Effector CD8-positive, alpha-beta T cell (primary cell): ENCODE data around the gene ANXA11.
"Not testable (repeated sequence)": the region's sequence is repeated elsewhere in the genome, so short reads cannot be mapped to it uniquely, and the experiment has no call there.

ENCODE experiments used
- DNase-seq: peaks from one replicate; lab custom pipeline; 2025; lab: John Stamatoyannopoulos, UW

ANXA11 gene

DNA sequence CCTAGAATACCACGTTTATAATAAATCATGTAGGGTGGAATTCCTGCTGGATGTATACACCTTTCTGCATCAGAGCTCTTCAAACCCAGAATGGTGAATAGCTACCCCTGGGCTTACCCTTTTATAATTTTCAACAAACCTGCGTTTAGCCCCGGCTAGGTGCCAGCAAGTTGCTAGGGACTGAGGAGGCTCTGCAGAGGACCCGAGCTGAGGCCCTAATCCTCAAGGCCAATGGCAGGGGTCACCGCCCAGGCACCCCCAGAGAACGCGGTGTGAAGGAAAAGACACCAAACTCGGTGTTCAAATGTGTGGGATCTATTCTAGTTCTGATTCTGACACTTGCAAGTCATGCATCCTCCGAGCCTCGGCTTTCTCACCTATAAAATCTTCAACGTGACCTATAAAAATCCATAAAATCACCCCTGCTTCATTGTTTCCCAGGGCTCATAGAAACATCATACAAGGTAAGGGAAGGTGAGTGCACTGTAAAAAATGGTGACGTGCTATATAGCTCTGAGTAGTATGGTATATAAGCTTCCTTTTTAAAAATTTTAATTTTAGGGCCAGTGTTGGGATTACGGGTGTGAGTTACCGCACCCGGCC is 2.5 kb upstream of the ANXA11 start:
- DNase-seq: no peak

DNA sequence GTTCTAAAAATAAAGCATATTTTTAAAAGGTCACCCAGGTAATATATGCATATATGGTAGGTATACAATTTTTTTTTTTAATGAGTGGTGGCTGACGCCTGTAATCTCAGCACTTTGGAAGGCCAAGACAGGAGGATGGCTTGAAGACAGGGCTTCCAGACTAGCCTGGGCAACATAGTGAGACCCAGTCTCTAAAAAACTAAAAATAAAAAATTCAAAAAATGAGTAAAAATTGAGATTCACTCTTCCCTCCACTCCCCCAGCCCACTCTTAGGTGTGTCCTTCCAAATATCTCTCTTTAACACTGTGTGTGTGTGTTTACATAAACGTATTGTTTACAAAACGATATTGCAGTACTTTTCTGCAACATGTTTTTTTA is 929 bp upstream of the ANXA11 start:
- DNase-seq: no peak

GRCh38 chr10:80204677-80205476 is 460 bp downstream of the ANXA11 start:
- DNase-seq: no peak

DNA sequence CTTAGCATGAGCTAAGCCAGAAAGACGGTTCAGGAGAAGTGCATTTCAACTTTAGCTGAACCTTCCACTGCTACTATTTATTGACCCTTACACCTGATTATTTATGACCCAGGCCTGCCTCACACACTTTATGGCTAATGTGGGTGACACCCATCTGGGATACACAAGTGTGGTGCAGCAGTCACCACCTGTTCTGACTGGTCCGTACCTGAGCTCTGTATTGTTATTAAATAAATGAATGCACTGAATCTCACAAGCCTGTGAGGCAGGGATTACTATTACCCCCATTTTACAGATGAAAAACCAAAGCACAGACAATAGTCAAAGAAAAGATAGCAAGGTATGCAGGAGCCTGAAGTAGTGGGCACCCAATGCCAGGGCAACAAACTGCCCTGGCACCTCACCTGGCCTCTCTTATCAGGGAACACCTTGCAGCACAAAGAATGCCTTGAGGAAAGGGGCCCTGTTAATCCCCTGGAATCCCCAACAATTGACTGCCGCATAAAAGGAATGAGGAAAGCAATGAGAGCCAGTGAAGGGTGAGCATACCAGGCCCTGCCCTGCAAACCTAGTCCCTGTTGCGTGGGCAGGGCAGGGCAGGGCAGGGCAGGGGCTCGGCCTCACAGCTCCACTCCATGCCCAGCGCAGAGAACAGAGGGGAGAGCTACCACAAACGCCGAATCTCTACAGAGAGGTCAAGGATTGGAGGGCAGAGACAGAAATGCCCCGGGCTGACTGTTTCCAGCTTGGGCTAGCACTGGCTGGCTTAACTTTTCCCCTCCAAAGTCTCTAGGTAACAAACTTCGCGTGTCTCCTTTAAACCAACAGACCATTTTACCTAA is 1.3 kb downstream of the ANXA11 start:
- no peak for DNase-seq

DNA sequence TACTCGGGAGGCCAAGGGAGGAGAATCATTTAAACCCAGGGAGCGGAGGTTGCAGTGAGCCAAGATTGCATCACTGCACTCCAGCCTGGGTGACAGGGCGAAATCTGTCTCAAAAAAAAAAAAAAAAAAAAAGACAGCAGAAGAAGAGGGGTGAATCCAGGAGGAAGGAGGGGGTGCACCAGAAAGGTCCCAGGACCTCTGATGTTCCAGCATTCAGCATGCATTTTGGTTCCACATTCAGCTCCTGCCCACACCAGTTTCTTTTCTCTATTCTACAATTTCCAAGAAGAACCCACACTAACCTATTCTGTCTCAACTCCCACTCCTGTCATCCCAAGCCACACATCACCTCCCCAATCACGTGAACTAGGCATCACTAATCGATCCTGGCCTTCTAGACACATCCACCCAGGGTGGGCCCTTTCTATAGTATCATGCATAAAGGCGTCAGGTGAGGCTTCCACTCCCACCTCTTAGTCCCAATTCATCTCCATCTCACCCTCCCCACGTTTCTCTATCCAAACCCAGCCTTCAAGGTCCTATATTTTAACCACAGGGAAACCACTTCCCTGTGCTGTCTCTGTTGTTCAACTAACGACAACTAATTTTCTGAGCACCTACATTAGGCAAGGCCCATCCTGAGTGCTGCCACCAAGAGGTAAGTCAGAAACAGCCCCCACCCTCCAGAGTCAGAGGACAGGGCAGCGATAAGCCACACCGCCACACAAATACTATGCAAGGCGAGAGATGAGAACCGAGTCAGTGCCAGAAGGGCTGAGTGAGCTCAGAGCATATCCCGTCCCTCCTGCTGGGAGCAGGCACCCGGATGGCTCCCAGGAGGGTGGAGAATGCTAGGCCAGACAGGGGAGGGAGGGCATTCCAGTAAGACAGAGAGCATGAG is 2.2 kb downstream of the ANXA11 start:
- no peak for DNase-seq

GRCh38 chr10:80202530-80202929 is 2.8 kb downstream of the ANXA11 start:
- DNase-seq: not testable (repeated sequence)

GRCh38 chr10:80201608-80202141 is 3.7 kb downstream of the ANXA11 start:
- DNase-seq: no peak

- DNase-seq: no peak
These were observed 4.7 kb downstream of the ANXA11 start for GRCh38 chr10:80200687-80201086.

DNA sequence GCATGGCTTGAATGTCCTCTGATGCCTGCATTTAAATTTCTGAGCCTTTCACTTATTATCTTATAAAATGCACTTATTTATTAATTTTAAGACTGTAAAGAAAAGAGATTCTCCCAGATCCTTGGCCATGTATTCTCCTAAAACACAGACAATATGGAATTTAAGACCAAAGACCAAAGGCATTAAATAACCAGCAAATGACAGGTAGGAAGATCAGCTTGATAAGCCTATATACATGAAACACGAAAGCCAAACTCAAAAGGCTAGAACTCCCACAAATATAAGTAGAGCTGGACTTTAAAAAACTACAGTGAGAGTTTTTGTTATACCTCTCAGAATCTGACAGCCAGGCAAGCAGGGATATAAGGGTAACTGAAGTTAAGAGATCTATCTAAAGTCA is 5.1 kb downstream of the ANXA11 start:
- DNase-seq: no peak

DNA sequence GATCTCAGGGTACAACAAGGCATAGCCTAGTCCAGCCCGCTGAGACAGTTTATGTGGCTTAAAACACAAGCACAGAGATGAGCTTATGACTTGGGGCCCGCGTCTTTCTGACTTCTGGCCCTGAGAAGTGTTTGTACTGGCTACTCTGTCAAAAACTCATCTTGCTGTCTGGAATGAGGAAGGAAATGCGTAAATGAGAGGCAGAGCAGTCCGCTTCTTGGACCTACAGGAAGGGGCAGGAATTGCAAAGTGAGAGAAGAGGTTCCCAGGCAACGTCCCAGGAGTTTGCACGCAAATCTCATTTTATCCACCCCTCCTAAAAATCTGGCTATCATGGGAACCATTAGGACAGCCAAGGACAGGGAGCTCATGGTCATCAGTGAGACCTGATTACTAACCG is 5.5 kb downstream of the ANXA11 start:
- DNase-seq: no peak

- DNase-seq: no peak
These were observed 7.1 kb downstream of the ANXA11 start for GRCh38 chr10:80197972-80198916.

DNA sequence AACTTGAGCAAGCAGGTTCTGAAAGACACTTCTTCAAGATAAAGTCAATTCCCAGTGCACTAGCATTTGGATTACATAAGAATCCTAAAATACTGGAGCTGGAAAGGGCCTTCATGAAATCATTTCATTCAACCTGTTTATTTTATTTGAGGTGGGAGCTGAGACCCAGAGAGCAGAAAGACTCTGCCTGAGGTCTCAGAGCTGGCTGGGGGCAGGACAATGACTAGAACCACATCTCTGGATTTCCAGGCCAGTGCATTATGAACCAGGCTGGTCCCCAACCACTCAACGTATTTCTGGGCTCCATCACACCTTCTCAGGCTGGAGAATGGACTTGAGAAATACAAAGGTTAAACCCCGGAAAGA is 8.4 kb downstream of the ANXA11 start:
- DNase-seq: no peak

DNA sequence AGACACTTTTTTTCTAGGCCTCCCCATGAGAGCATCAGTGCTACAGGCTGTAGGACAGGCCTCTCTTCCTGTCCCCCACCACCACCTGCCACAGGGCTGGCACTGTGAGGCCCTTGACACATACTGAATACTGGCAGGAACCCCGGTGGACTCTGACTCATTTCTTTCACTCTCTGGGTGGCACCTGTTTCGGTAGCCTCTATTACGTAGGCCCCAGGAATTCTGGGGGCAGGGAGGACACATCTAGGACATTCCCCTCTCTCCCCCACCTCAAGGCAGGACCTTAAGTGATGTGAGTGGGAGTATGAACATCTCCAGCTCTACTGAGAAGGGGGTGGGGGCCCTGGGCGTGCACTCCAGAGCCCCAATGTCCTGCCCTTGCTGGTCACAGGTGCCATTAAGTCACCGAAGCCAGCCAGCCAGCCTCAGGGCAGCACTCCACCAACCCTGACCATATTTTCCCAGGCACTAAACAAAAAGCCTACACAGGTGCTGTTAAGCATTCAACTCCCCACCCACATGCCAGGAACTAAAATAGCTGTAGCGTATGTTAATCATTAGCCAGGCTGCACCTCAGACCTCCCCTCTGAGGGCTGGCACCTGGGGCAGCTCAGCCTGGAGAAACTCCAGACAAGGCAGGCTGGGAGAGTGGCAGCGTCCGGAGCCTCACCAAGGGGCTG is 8.9 kb downstream of the ANXA11 start:
- no peak for DNase-seq

DNA sequence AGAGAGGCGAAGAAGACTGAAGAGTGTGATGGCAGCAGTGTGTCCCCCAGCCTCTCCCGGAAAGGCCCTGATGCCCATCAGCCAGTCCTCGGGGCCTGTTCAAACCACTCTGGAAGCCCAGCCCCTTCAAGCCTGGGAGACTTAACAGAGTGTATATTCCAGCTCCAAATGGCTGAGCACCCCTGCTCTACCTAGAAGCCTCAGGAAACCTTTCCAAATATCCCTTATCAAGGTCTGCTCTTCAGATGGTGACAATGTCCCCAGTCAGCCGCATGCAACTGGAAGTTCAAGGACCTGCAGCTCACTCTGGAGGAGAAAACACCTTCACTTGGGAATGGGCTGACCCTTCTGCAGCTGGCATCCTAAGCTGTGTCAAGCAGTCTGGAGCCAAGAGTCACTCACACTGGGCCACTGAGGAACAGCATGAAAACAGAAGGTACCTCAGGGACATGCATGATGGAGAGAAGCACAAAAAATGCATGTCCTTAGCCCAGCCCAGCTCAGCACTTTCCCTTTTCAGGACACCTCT is 10.2 kb downstream of the ANXA11 start:
- no peak for DNase-seq

DNA sequence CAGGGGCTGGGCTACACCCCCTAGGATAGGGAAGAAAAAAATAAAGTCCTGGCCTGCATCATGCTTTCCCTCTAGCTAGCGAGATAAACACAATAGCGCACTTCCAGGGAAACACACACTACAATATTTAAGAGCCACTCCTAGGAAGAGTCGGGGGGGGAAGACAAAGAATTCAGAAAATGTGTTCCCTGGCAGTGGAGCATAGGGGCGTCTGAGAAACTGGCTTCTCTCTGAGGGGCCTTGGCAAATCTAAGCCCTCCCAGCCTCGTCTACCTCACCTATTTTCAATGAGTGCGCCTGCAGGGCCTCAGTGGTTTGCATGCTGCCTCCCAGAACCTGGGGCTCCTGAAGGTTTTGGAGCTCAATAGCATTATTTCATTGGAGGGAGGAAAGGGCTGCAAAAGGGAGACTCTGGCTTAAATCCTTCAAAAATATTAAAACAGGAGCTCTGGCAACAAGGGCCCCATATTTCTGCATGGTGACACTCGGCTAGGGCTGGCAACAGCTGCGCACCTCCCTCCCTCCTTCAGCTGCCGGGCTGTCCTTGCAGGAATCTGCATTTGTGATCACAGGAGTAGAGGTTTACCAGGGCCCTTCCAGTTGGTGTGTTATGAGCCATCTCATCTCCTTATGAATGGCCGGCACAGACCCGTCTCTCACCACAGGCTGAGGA is 10.8 kb downstream of the ANXA11 start:
- DNase-seq: no peak

DNA sequence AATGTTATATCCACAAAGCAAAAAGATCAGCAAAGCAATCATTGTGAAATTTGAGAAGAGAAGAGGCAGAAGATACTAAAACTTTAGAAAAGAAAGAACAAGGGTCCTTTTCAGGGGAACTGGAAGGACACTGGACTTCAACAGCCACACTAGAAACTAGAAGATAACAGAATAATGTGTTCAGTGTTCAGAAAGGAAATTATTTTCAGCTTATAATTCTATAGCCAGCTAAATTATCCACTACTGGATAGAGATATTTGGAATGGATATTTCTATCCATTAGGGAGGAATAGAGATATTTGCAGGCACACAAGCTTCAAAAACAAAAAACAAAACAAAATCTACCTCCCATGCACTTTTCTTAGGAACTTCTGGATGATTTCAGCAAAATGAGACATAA is 12.8 kb downstream of the ANXA11 start:
- DNase-seq: no peak

GRCh38 chr10:80191589-80192270 is 13.6 kb downstream of the ANXA11 start:
- no peak for DNase-seq

DNA sequence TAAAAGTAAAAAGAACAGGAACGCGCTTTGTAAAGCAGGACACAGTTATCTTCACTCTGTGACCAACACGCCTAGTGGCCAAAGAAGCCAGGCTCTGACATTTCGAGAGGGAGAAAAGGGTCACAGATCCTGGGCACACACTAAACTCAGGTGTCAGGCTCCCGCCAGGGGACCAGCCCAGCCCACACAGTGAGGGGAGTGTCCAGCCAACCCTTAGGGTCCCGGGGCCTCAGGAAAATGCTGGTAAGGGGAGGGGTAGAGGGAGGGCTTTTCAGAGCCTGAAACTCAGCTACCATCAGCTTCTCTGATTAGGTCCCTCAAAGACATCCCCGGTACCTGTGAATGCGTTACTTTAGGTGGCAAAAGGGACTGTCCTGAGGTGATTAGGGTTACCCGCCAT is 16.6 kb downstream of the ANXA11 start:
- DNase-seq: no peak
